H9 (cell line): Measurements from ENCODE around the gene RNF186. TPM values are rescaled to one million over a fixed set of nuclear protein-coding genes. Genes with fewer than 3 reads are reported as not detected.

Experiments used
- DNase-seq: peaks from one replicate; pipeline ENCODE4 v3.0.0-alpha.2; 2017
- H2AFZ ChIP-seq: one replicate; pipeline ENCODE4 v1.6.1; 2013; ENCODE audit warnings: mild to moderate bottlenecking, low read length, control low read depth, moderate library complexity
- H2AK5ac ChIP-seq: 2 replicates; pipeline ENCODE4 v1.6.1; 2013; ENCODE audit warnings: low read length, control low read depth, mixed read lengths; ENCODE audit not compliant: insufficient read length
- H2BK120ac ChIP-seq: one replicate; pipeline ENCODE4 v1.6.1; 2013; ENCODE audit warnings: low read depth, mild to moderate bottlenecking, low read length, control low read depth, inconsistent platforms; ENCODE audit not compliant: poor library complexity, severe bottlenecking
- H2BK12ac ChIP-seq: 2 replicates; pipeline ENCODE4 v1.6.1; 2013; ENCODE audit warnings: low read length, control low read depth, mixed read lengths, low read depth; ENCODE audit not compliant: insufficient read length
- H2BK15ac ChIP-seq: 2 replicates; pipeline ENCODE4 v1.6.1; 2013; ENCODE audit warnings: low read depth, low read length, control low read depth
- H2BK20ac ChIP-seq: one replicate; pipeline ENCODE4 v1.6.1; 2013; ENCODE audit warnings: low read depth, mild to moderate bottlenecking, low read length, control low read depth, inconsistent platforms; ENCODE audit not compliant: poor library complexity, severe bottlenecking
- H2BK5ac ChIP-seq: 2 replicates; pipeline ENCODE4 v1.6.1; 2013; ENCODE audit warnings: low read length, control low read depth, mixed read lengths; ENCODE audit not compliant: insufficient read length
- H3K14ac ChIP-seq: 2 replicates; pipeline ENCODE4 v1.6.1; 2013; ENCODE audit warnings: low read length, control low read depth; ENCODE audit not compliant: insufficient read depth
- H3K18ac ChIP-seq: 2 replicates; pipeline ENCODE4 v1.6.1; 2013; ENCODE audit warnings: low read depth, mild to moderate bottlenecking, mixed read lengths, low read length, control low read depth; ENCODE audit not compliant: insufficient read length
- H3K23ac ChIP-seq: 2 replicates; pipeline ENCODE4 v1.6.1; 2013; ENCODE audit warnings: low read length, control low read depth, mixed read lengths, low read depth; ENCODE audit not compliant: insufficient read length
- H3K23me2 ChIP-seq: 2 replicates; pipeline ENCODE4 v1.6.1; 2013; ENCODE audit warnings: low read depth, mild to moderate bottlenecking, mixed read lengths, low read length, control low read depth; ENCODE audit not compliant: insufficient read length, poor library complexity, severe bottlenecking
- H3K27ac ChIP-seq: 2 replicates; pipeline ENCODE4 v1.5.1; 2013; ENCODE audit warnings: low read length, control low read depth, mixed read lengths, low read depth; ENCODE audit not compliant: insufficient read length
- H3K27me3 ChIP-seq: 2 replicates; pipeline ENCODE4 v1.6.1; 2013; ENCODE audit warnings: low read length, control low read depth, inconsistent platforms; ENCODE audit not compliant: insufficient read depth
- H3K4ac ChIP-seq: 2 replicates; pipeline ENCODE4 v1.6.1; 2013; ENCODE audit warnings: low read depth, mild to moderate bottlenecking, control low read depth, inconsistent platforms, low read length, moderate library complexity
- H3K4me1 ChIP-seq: 2 replicates; pipeline ENCODE4 v1.6.1; 2013; ENCODE audit warnings: low read length, control low read depth, inconsistent platforms; ENCODE audit not compliant: insufficient read depth
- H3K4me2 ChIP-seq: 2 replicates; pipeline ENCODE4 v1.6.1; 2013; ENCODE audit warnings: low read length, control low read depth, mixed read lengths; ENCODE audit not compliant: insufficient read length, insufficient read depth
- H3K56ac ChIP-seq: 2 replicates; pipeline ENCODE4 v1.6.1; 2013; ENCODE audit warnings: low read depth, mild to moderate bottlenecking, mixed read lengths, low read length, control low read depth; ENCODE audit not compliant: insufficient read length
- H3K79me1 ChIP-seq: 2 replicates; pipeline ENCODE4 v1.6.1; 2013; ENCODE audit warnings: low read depth, mild to moderate bottlenecking, moderate library complexity, low read length, control low read depth, inconsistent platforms; ENCODE audit not compliant: insufficient read depth, poor library complexity, severe bottlenecking
- H3K79me2 ChIP-seq: 2 replicates; pipeline ENCODE4 v1.6.1; 2013; ENCODE audit warnings: low read length, control low read depth, inconsistent platforms; ENCODE audit not compliant: insufficient read depth
- H3K9ac ChIP-seq: 2 replicates; pipeline ENCODE4 v1.6.1; 2013; ENCODE audit warnings: low read length, control low read depth, mixed read lengths; ENCODE audit not compliant: insufficient read length; ENCODE audit errors: extremely low read depth
- H3K9me3 ChIP-seq: one replicate; pipeline ENCODE4 v1.6.1; 2013; ENCODE audit warnings: low read depth, low read length, inconsistent platforms; ENCODE audit not compliant: control insufficient read depth
- H3T11ph ChIP-seq: one replicate; pipeline ENCODE4 v1.6.1; 2013; ENCODE audit warnings: mild to moderate bottlenecking, low read length, control low read depth, inconsistent platforms
- H4K20me1 ChIP-seq: one replicate; pipeline ENCODE4 v1.6.1; 2013; ENCODE audit not compliant: control insufficient read depth, insufficient read length, insufficient read depth
- H4K5ac ChIP-seq: 2 replicates; pipeline ENCODE4 v1.6.1; 2013; ENCODE audit warnings: low read depth, mild to moderate bottlenecking, mixed read lengths, low read length, control low read depth; ENCODE audit not compliant: insufficient read length
- H4K8ac ChIP-seq: replicated peaks from 2 replicates; pipeline ENCODE4 v1.6.1; 2013; ENCODE audit warnings: low read length, control low read depth, mixed read lengths, low read depth; ENCODE audit not compliant: insufficient read length
- H4K91ac ChIP-seq: 2 replicates; pipeline ENCODE4 v1.6.1; 2013; ENCODE audit warnings: low read depth, mild to moderate bottlenecking, moderate library complexity, mixed read lengths, low read length, control low read depth; ENCODE audit not compliant: insufficient read length
- H3K27ac Mint-ChIP-seq, 3 experiments: 2 replicates in 2 of 3; 3 replicates in 1 of 3; pipeline ENCODE4 v1.8.0; 2020 to 2021; ENCODE audit warnings: mixed read lengths in 3 of 3, mild to moderate bottlenecking in 1 of 3, moderate library complexity in 1 of 3
- H3K27me3 Mint-ChIP-seq: 2 replicates; pipeline ENCODE4 v1.8.0; 2021; ENCODE audit warnings: low read depth, mild to moderate bottlenecking, moderate library complexity, mixed read lengths
- H3K36me3 Mint-ChIP-seq, 3 experiments: 2 replicates in 2 of 3; 3 replicates in 1 of 3; pipeline ENCODE4 v1.8.0; 2020 to 2021; ENCODE audit warnings: low read depth in 3 of 3, mixed read lengths in 3 of 3; ENCODE audit not compliant: insufficient read depth in 1 of 3
- H3K4me1 Mint-ChIP-seq, 2 experiments: 2 replicates each; pipeline ENCODE4 v1.8.0; 2020; ENCODE audit warnings: mixed read lengths in 2 of 2
- H3K4me3 Mint-ChIP-seq, 2 experiments: 2 replicates in 1 of 2; 3 replicates in 1 of 2; pipeline ENCODE4 v1.8.0; 2020 to 2021; ENCODE audit warnings: mild to moderate bottlenecking in 2 of 2, mixed read lengths in 2 of 2, moderate library complexity in 1 of 2
- H3K9me3 Mint-ChIP-seq, 2 experiments: 2 replicates in 1 of 2; 3 replicates in 1 of 2; pipeline ENCODE4 v1.8.0; 2020; ENCODE audit warnings: mild to moderate bottlenecking in 2 of 2, mixed read lengths in 2 of 2, moderate library complexity in 1 of 2
- CTCF ChIP-seq: fragments of 200-600 bp; sonication (generic); conservative IDR thresholded peaks from 3 replicates; pipeline ENCODE4 v1.8.0; 2021; ENCODE audit warnings: antibody characterized with exemption, mild to moderate bottlenecking
- total RNA-seq: library from RNA; stranded (reverse); gene quantifications from 2 replicates; pipeline ENCODE4 v1.2.1, GENCODE V29; 2021

The RNF186 gene
- total RNA-seq, 1 experiment from 2014 or later = not detected

- H2BK20ac ChIP-seq = no peak overlapping the region
- Mint-ChIP-seq H3K9me3 (no peaks in the 10 kb centered on the region), H3K27ac (no peak overlapping the region), H3K27me3 (peaks cover 4% of the 10 kb centered on the region), H3K4me1 (peaks cover 0 to 7% of the 10 kb centered on the region in 2 experiments; a peak in 2 of 4 replicates), H3K4me3 (no peak overlapping the region), H3K36me3 (no peaks in the 10 kb centered on the region)
- H3K79me1 ChIP-seq = no peaks in the 10 kb centered on the region
- no peak overlapping the region for H3K4me2 ChIP-seq
- no peak overlapping the region for H3K56ac ChIP-seq
- no peak overlapping the region for H3K27ac ChIP-seq
- H3T11ph ChIP-seq = no peak overlapping the region
- no peak overlapping the region for H4K5ac ChIP-seq
- H3K9me3 ChIP-seq = no peaks in the 10 kb centered on the region
- no peak overlapping the region for H3K9ac ChIP-seq
- H2AK5ac ChIP-seq = no peak overlapping the region
- no peak overlapping the region for H4K8ac ChIP-seq
- H3K23ac ChIP-seq = no peak overlapping the region
- H3K4ac ChIP-seq = no peak overlapping the region
- H2BK120ac ChIP-seq = no peak overlapping the region
- no peak overlapping the region for H2BK12ac ChIP-seq
- H3K18ac ChIP-seq = no peak overlapping the region
- no peak overlapping the region for H2AFZ ChIP-seq
- no peak overlapping the region for H4K91ac ChIP-seq
- no peak overlapping the region for H3K14ac ChIP-seq
- no peaks in the 10 kb centered on the region for H3K79me2 ChIP-seq
- H2BK15ac ChIP-seq = no peak overlapping the region
- no peaks in the 10 kb centered on the region for H3K23me2 ChIP-seq
- no peak for TF ChIP-seq CTCF
- no peaks in the 10 kb centered on the region for H3K4me1 ChIP-seq
- DNase-seq = no peak
- H3K27me3 ChIP-seq = no peaks in the 10 kb centered on the region
- H2BK5ac ChIP-seq = no peak overlapping the region
- H4K20me1 ChIP-seq = no peaks in the 10 kb centered on the region
Measured at GRCh38 chr1:19840228-19840627, 25.1 kb upstream of the RNF186 start.
